Activated naive CD8-positive, alpha-beta T cell treated with anti-CD3 and anti-CD28 coated beads, Interleukin-2, amount 10 ng/mL, durations not matched to agents 7 days and 5 days (primary cell): ENCODE data around the gene PML. TPM values are rescaled to one million over a fixed set of nuclear protein-coding genes. Genes with fewer than 3 reads are reported as not detected.

ENCODE experiments used
- ATAC-seq: fragments of 150-1000 bp; cut with Tn5 transposase; one replicate; pipeline ENCODE4 v1.10.0; 2021; ENCODE audit warnings: low read depth, moderate library complexity
- POLR2A ChIA-PET: fragments of 350-600 bp; sonication (Branson Sonifier 250); formaldehyde crosslinking; loops from one replicate; lab custom pipeline; 2021; ENCODE audit warnings: antibody characterized with exemption; lab: Charles Lee
- DNase-seq: peaks from one replicate; pipeline ENCODE4 v3.0.0; 2021
- H3K27ac Mint-ChIP-seq: one replicate; pipeline ENCODE4 v1.8.0; 2022; ENCODE audit warnings: mild to moderate bottlenecking, mixed read lengths
- H3K27me3 Mint-ChIP-seq: one replicate; pipeline ENCODE4 v1.8.0; 2022; ENCODE audit warnings: mild to moderate bottlenecking, moderate library complexity, mixed read lengths
- H3K36me3 Mint-ChIP-seq: one replicate; pipeline ENCODE4 v1.8.0; 2021; ENCODE audit warnings: mild to moderate bottlenecking, mixed read lengths
- H3K4me1 Mint-ChIP-seq: one replicate; pipeline ENCODE4 v1.8.0; 2021; ENCODE audit warnings: mixed read lengths
- H3K4me3 Mint-ChIP-seq: one replicate; pipeline ENCODE4 v1.8.0; 2022; ENCODE audit warnings: mild to moderate bottlenecking, moderate library complexity, mixed read lengths
- H3K9me3 Mint-ChIP-seq: one replicate; pipeline ENCODE4 v1.8.0; 2021; ENCODE audit warnings: mixed read lengths
- total RNA-seq, 2 experiments: library from RNA; stranded (reverse); gene quantifications; one replicate each; pipeline ENCODE4 v1.2.3, GENCODE V29; 2021

The PML gene
- total RNA-seq, 2 experiments from 2014 or later: 118 to 120 TPM

- no peak for ATAC-seq
- DNase-seq: no peak
- POLR2A ChIA-PET: no interaction called here
- Mint-ChIP-seq H3K27me3 (no peaks in the 10 kb centered on the region), H3K36me3 (peaks cover 17% of the 10 kb centered on the region), H3K4me3 (no peak overlapping the region), H3K4me1 (peaks cover 3% of the 10 kb centered on the region), H3K27ac (no peak overlapping the region), H3K9me3 (no peaks in the 10 kb centered on the region)
Observed at GRCh38 chr15:74035121-74036017, 40.9 kb downstream of the PML start.

GRCh38 chr15:74036271-74037170 lies 42.0 kb downstream of the PML start:
- Mint-ChIP-seq H3K4me1 (peaks cover 3% of the 10 kb centered on the region), H3K27ac (peak overlapping the region; percentile 54)

GRCh38 chr15:74037171-74038117 lies 42.9 kb downstream of the PML start:
- Mint-ChIP-seq H3K4me1 (peaks cover 3% of the 10 kb centered on the region), H3K9me3 (no peaks in the 10 kb centered on the region), H3K36me3 (peaks cover 15% of the 10 kb centered on the region), H3K4me3 (no peak overlapping the region), H3K27ac (peak overlapping the region; percentile 7), H3K27me3 (no peaks in the 10 kb centered on the region)
- ATAC-seq: no peak
- no peak for DNase-seq
- POLR2A ChIA-PET: no interaction called here

More at GRCh38 chr15:74036271-74037170, 42.0 kb downstream of the PML start:
- Mint-ChIP-seq H3K9me3 (no peaks in the 10 kb centered on the region), H3K4me3 (no peak overlapping the region), H3K36me3 (peaks cover 15% of the 10 kb centered on the region), H3K27me3 (no peaks in the 10 kb centered on the region)
- POLR2A ChIA-PET: no interaction called here
- ATAC-seq (no peak), DNase-seq (no peak)

GRCh38 chr15:74038707-74039655 lies 44.5 kb downstream of the PML start:
- Mint-ChIP-seq H3K27me3 (no peaks in the 10 kb centered on the region), H3K4me3 (no peak overlapping the region), H3K36me3 (peaks cover 11% of the 10 kb centered on the region), H3K9me3 (no peaks in the 10 kb centered on the region), H3K27ac (peak overlapping the region; percentile 35), H3K4me1 (no peaks in the 10 kb centered on the region)
- POLR2A ChIA-PET: interaction anchor here (1.2 kb wide), 1 partner anchor 9 kb away, joined by 3 read pairs; no protein-coding TSS in a partner anchor
- no peak for DNase-seq
- no peak for ATAC-seq

GRCh38 chr15:74039656-74040010 lies 45.1 kb downstream of the PML start:
- Mint-ChIP-seq H3K27me3 (no peaks in the 10 kb centered on the region), H3K36me3 (peaks cover 11% of the 10 kb centered on the region), H3K4me3 (no peak overlapping the region), H3K27ac (no peak overlapping the region), H3K4me1 (no peaks in the 10 kb centered on the region), H3K9me3 (no peaks in the 10 kb centered on the region)
- POLR2A ChIA-PET: interaction anchor here (1.2 kb wide), 1 partner anchor 9 kb away, joined by 3 read pairs; no protein-coding TSS in a partner anchor
- ATAC-seq: no peak
- no peak for DNase-seq

- no peak overlapping the region for H3K27ac Mint-ChIP-seq
- no peak for DNase-seq
- POLR2A ChIA-PET: no interaction called here
Observed at GRCh38 chr15:74040109-74040850, 45.8 kb downstream of the PML start.

GRCh38 chr15:74041311-74041756 lies 46.8 kb downstream of the PML start:
- ATAC-seq: no peak
- Mint-ChIP-seq H3K4me3 (no peak overlapping the region), H3K4me1 (no peaks in the 10 kb centered on the region), H3K27ac (no peak overlapping the region), H3K9me3 (no peaks in the 10 kb centered on the region), H3K27me3 (no peaks in the 10 kb centered on the region), H3K36me3 (peaks cover 8% of the 10 kb centered on the region)
- no peak for DNase-seq
- POLR2A ChIA-PET: no interaction called here

More at GRCh38 chr15:74040109-74040850, 45.8 kb downstream of the PML start:
- Mint-ChIP-seq H3K4me1 (no peaks in the 10 kb centered on the region), H3K36me3 (peaks cover 11% of the 10 kb centered on the region), H3K27me3 (no peaks in the 10 kb centered on the region), H3K4me3 (no peak overlapping the region), H3K9me3 (no peaks in the 10 kb centered on the region)
- no peak for ATAC-seq

- Mint-ChIP-seq H3K4me3 (no peak overlapping the region), H3K27me3 (no peaks in the 10 kb centered on the region), H3K36me3 (peaks cover 2% of the 10 kb centered on the region), H3K27ac (no peak overlapping the region), H3K4me1 (no peaks in the 10 kb centered on the region), H3K9me3 (no peaks in the 10 kb centered on the region)
- POLR2A ChIA-PET: no interaction called here
- DNase-seq (no peak), ATAC-seq (no peak)
Observed at GRCh38 chr15:74041777-74042435, 47.4 kb downstream of the PML start.

GRCh38 chr15:74042603-74043424 lies 48.3 kb downstream of the PML start:
- DNase-seq (no peak), ATAC-seq (no peak)
- Mint-ChIP-seq H3K4me1 (peaks cover 4% of the 10 kb centered on the region), H3K9me3 (no peaks in the 10 kb centered on the region), H3K27me3 (no peaks in the 10 kb centered on the region), H3K27ac (no peak overlapping the region), H3K36me3 (no peaks in the 10 kb centered on the region), H3K4me3 (no peak overlapping the region)
- POLR2A ChIA-PET: no interaction called here

- H3K27ac Mint-ChIP-seq: no peak overlapping the region
- no peaks in the 10 kb centered on the region for H3K27me3 Mint-ChIP-seq
Observed at GRCh38 chr15:74043425-74044266, 49.1 kb downstream of the PML start.

More at GRCh38 chr15:74043425-74044266, 49.1 kb downstream of the PML start:
- peaks cover 2% of the 10 kb centered on the region for H3K36me3 Mint-ChIP-seq
- H3K9me3 Mint-ChIP-seq: no peaks in the 10 kb centered on the region
- H3K4me1 Mint-ChIP-seq: peaks cover 8% of the 10 kb centered on the region
- ATAC-seq (no peak), DNase-seq (no peak)
- POLR2A ChIA-PET: interaction anchor here (0.8 kb wide), 1 partner anchor 327 kb away, joined by 3 read pairs; no protein-coding TSS in a partner anchor
- H3K4me3 Mint-ChIP-seq: no peak overlapping the region
